Measurements from ENCODE around the gene SPTLC2.
A peak's percentile ranks its signal among the peaks of the same experiment; 100 is the strongest.
"Not testable (repeated sequence)": the region's sequence is repeated elsewhere in the genome, so short reads cannot be mapped to it uniquely, and the experiment has no call there.

Gene SPTLC2

DNA sequence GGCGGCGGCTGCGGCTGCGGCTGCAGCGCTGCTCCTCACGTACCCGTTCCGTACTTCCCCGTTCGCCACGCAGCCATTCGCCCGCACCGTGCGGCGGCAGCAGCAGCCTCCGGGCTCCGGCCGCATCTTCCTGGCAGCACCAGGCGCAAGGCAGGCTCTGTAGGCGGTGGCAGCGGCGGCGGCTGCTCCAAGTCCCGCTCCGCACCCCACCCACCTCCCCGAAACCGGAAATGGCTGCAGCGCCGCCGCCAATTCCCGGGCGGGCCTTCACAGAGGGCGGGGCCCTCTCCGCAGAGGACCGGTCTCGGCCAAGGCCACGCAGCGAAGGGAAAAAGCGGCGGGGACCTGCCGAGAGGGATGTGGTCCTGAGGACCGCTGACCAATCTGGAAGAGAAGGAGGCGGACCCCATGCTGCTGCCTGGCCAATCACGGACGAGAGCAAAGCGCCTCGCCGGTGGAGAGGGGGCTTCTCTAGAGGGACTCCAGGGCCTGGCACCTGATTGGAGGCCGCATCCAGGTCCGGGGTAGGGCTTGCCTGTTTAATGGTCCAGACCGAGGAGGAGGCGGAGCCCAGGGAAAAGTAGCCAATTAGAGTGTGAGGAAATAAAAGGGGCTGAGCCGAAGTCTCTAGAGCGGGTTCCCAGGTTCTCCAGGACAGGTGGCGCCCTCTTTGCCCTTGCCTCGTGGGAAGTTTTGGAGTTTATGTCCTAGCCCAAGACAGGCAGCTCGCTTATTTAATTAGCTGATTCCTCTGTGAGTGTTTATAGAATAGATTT, at the start of gene SPTLC2:
Gene SPTLC2, minus strand, starts transcription at position 184 of the 776 bp plus-strand sequence. Its CDS starts 58 bp downstream, at position 126.
- peak; percentile 99 for DNase-seq

GRCh38 chr14:77663293-77663692, 46.9 kb upstream of the SPTLC2 start:
- DNase-seq, result no peak

GRCh38 chr14:77661562-77661961, 45.1 kb upstream of the SPTLC2 start:
- DNase-seq, result not testable (repeated sequence)

DNA sequence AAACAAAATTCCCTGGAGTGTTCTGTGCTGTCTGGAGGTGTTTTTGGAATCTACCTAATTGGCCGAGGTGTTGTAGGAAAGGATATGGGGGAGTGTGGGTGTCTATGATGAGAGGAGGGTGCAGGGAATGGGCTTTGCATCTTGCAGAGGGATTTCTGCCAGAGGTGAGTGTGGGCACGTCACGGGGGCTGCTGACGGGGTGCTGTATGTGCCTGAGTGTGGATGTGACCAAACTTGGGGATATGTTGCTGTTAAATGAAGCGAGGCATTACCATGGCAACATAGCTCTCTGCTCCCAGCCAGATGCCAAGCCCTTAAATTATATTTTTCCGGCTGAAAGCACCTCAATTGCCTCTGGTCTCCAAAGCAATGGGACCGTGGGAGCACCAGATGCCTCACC, 44.3 kb upstream of the SPTLC2 start:
- no peak for DNase-seq

DNA sequence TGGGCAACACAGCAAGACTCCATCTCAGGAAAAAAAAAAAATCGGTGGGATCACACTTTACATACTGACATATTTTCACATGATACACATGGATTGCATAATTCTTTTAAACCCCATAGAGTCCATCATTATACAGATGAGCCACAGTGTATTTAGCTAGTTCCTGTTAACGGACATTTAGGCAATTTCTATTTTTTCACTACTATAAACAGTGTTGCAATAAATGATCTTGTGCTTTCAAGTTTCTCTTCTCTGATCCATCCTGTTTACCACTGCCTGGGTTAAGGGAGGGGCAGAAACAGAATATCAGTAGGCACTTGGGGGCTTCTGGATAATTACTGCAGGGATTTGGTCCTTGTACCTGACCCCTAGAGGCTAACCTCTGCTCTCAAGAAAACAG, 43.4 kb upstream of the SPTLC2 start:
- DNase-seq, result no peak

GRCh38 chr14:77657280-77657679, 40.8 kb upstream of the SPTLC2 start:
- DNase-seq, result no peak

DNA sequence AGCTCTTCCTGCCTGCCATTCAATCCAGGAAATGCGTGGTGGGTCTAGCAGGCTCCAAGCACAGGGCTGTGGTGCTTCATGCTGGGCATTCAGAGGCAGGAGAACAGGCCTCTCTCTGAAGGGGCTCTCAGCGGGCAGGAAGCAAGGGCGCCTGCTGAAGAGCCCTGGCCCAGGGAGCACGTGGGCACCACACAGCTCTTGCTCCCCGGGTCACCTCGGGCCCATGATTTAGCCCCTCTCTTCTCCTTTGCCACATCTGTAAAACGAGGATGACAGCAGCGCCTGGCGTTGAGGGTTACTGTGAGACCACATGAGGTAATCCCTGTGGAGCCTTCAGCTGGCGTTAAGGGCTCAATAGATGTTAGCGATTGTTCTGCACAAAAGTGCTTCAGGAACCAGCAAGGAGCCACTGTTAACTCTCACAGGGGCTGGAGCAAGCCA, 37.6 kb upstream of the SPTLC2 start:
- no peak for DNase-seq

GRCh38 chr14:77649326-77649725, 32.9 kb upstream of the SPTLC2 start:
- DNase-seq, result no peak

GRCh38 chr14:77648520-77649200, 32.2 kb upstream of the SPTLC2 start:
- DNase-seq, result no peak

DNA sequence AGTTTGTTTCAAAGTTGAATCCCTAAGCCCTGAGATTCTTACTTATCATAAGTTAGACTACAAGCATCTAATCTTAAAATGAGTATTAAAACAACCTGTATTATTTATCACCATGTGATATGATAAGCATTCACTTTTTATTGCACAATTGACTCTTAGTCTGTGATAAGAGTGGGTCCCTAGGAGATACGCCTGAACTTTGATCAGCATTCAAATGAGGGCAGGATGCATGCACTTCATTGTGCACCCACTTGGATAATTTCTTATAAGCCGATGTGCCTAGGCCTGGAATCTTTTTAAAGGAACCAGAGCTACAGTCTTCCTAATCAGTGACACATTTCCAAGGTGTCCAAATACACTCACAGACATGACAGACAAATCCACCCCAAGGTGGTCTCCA, 31.4 kb upstream of the SPTLC2 start:
- DNase-seq, result no peak

DNA sequence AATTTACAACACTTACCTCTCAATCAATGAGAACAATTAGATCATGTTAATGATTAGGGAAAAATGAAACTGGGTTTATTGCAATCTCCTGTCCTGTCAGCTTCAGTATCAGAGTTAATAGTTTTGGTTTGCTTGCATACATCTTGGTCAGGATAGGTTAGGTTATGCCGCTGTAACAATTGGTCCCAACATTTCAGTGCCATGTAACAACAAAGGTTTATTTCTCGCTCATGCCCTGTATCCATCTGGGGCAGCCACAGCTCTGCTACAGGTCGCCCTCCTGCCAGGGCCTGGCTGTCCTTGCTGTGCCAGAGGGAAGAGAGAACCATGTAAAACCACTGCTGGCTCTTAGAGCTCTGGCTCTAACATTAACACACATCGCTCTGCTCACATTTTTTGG, 30.5 kb upstream of the SPTLC2 start:
- DNase-seq, result no peak

DNA sequence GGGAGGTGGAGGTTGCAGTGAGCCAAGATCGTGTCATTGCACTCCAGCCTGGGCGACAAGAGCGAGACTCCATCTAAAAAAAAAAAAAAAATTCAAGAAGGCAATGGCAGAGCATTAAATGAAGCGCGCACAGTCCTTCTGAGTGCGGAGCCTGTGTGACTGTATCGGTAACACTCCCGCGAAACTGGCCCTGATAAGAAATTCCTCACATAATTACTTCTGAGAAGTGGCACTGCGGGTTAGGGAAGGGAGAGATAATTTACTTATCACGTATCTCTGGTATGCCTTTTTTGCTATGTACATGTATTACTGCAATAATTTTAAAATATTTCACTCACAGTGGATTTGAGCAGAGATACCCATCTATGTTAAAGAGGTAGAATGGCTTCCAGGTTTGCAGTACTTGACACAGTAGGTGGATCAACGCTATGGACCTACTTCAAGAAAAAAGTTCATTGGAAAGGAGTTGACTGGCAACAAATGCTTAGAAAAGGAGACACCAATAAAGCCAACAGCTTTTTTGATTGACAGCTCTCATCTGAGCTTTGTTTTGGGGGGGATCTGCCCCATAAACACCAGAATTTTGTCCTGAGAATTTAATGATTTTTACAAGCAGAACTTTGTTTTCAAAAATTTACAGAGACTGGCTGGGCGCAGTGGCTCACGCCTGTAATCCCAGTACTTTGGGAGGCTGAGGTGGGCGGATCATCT, 29.2 kb upstream of the SPTLC2 start:
- no peak for DNase-seq

DNA sequence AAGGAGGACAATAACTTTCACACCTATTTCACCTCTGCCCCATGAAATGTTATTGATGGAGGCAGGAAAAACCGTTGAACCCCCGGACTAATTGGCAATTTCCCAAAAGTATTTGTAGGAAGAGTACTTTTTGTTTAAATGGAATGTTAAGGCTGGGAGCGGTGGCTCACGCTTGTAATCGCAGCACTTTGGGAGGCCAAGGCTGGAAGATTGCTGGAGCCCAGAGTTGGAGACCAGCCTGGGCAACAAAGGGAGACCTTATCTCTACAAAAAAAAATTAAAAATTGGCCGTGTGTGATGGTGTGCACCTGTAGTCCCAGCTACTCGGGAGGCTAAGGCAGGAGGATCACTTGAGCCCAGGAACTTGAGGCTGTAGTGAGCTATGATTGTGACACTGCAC, 26.0 kb upstream of the SPTLC2 start:
- no peak for DNase-seq

GRCh38 chr14:77641534-77642341, 25.3 kb upstream of the SPTLC2 start:
- no peak for DNase-seq

- no peak for DNase-seq
Observed at GRCh38 chr14:77640756-77641533, 24.5 kb upstream of the SPTLC2 start.

DNA sequence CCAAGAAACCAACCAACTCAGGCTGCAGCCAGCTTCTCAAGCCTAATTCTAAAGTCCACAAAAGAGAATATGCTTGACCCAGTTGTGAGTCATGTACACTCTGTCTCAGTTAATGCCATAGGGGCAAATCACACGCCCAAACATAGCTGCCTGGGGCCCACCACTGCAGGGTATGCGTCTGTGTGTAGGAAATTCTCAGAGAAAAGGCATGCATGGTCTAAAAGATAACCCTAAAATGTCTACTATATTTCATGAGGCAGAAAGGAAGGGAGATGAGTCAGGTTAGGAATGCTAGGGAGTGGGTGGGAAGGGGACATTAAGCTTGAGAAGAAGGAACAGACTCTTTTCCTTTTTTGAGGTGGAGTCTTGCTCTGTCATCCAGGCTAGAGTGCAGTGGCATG, 22.3 kb upstream of the SPTLC2 start:
- DNase-seq, result no peak

DNA sequence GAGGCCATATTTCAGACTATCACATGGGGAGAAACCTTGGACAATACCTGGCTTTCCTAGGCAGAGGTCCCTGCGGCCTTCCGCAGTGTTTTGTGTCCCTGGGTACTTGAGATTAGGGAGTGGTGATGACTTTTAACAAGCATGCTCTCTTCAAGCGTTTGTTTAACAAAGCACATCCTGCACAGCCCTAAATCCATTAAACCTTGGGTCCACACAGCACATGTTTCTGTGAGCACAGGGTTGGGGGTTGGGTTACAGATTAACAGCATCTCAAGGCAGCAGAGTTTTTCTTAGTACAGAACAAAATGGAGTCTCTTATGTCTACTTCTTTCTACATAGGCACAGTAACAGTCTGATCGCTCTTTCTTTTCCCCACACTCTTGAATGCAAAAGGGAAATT, 19.4 kb upstream of the SPTLC2 start:
- DNase-seq, result not testable (repeated sequence)

- not testable (repeated sequence) for DNase-seq
Observed at GRCh38 chr14:77635466-77635865, 19.0 kb upstream of the SPTLC2 start.

DNA sequence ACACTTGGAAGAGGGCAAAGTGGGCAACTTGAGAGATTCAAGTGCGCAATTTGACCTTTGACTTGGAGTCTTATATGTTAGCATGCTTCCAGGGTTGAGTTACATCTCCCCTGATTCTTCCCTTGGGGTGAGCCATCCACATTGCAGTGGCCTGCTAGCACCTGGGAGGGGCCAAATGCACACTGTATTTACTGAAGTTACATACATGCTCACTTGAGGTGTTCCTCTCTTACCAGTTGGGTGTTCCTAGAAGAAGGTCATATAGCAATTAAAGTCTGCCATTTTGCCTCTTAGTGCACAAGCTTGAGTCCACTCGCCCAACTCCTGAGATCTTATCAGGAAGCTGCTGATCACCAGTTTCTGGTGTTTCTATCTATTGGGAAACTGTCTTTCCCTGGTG, 13.7 kb upstream of the SPTLC2 start:
- no peak for DNase-seq

DNA sequence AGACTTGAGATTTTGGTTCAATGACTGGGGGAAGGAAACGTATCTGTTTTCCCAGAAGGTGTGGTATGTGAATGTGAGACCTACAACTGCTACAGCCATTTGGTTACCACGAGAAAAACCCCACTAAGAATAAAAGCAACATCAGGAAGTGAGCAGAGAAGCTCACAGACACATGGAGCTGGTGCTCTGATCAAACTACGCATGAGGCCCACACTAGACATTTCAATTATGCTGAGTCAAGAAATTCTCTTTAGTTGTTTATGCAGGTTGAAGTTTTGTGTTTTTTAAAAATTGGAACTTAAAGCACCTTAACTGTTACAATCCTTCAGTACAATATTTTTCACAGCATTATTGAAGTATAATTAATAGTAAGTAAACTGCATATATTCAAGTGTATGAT, 8.9 kb upstream of the SPTLC2 start:
- DNase-seq, result no peak

GRCh38 chr14:77623201-77623600, 6.8 kb upstream of the SPTLC2 start:
- DNase-seq, result no peak

DNA sequence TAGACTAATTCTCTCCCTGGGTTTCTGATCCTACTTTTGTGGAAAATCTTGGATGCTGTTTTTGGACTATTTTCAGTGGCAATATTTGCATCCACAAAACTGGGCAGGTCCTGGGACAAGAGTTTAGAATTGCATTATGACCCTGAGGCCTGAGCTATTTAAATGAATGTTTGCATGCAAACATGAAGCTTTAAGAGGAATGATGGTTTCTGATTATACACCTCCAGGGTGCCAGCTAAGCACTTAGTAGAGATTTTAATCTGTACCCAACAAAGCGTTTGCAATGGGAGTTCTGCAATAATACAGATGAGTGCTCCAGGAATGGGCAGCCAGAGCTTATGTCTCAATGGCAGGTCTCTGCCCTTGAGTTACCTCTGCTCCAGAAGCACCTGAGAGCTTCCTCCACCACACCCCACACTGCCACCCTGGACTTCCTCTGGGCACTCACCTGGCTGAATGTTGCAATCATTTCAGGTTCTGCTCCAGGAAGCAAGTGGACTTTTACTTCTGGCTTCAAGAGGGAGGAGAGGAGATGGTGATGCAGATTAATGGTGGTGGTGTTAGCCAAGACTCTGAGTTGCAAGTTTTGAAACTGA, 6.0 kb upstream of the SPTLC2 start:
- no peak for DNase-seq
